ENCODE data around the gene SH2D5.

GRCh38 chr1:20689645-20690056, 42.9 kb downstream of the SH2D5 start:
- TF ChIP-seq CTCF (IDR thresholded peaks at IDR 0.05) (no peak), POLR2AphosphoS5 (IDR thresholded peaks at IDR 0.05; ENCODE audit: insufficient read depth in 1 of 2, low read depth in 1 of 2) (no peak)
